Trophoblast cell (in vitro differentiated cells and primary cell): ENCODE measurements around the gene TMX4.

ENCODE experiments used
- DNase-seq, 2 donors: peaks; one replicate each; pipeline ENCODE4 v3.0.0-alpha.2; 2016
- H2AFZ ChIP-seq: 2 replicates; pipeline ENCODE4 v1.6.1; 2013; ENCODE audit warnings: low read length, moderate library complexity, mild to moderate bottlenecking; ENCODE audit not compliant: insufficient read depth, poor library complexity
- H2AK5ac ChIP-seq: 2 replicates; pipeline ENCODE4 v1.6.1; 2013; ENCODE audit warnings: mild to moderate bottlenecking, low read length
- H2BK120ac ChIP-seq: 2 replicates; pipeline ENCODE4 v1.6.1; 2013; ENCODE audit warnings: low read length, mild to moderate bottlenecking, moderate library complexity; ENCODE audit not compliant: insufficient read depth, poor library complexity
- H2BK12ac ChIP-seq: 2 replicates; pipeline ENCODE4 v1.6.1; 2013; ENCODE audit warnings: mild to moderate bottlenecking, low read length, moderate library complexity
- H2BK5ac ChIP-seq: 2 replicates; pipeline ENCODE4 v1.6.1; 2013; ENCODE audit warnings: low read length, low read depth, moderate library complexity, mild to moderate bottlenecking; ENCODE audit not compliant: poor library complexity
- H3K14ac ChIP-seq: 2 replicates; pipeline ENCODE4 v1.6.1; 2013; ENCODE audit warnings: mild to moderate bottlenecking, low read length
- H3K18ac ChIP-seq: 2 replicates; pipeline ENCODE4 v1.6.1; 2013; ENCODE audit warnings: mild to moderate bottlenecking, low read length
- H3K23ac ChIP-seq: 2 replicates; pipeline ENCODE4 v1.6.1; 2013; ENCODE audit warnings: low read length
- H3K27ac ChIP-seq: 2 replicates; pipeline ENCODE4 v1.5.1; 2013; ENCODE audit warnings: low read depth, mild to moderate bottlenecking, inconsistent platforms, low read length, moderate library complexity
- H3K27me3 ChIP-seq: 2 replicates; pipeline ENCODE4 v1.6.1; 2013; ENCODE audit warnings: inconsistent platforms, mild to moderate bottlenecking, low read length, moderate library complexity; ENCODE audit not compliant: insufficient read depth
- H3K36me3 ChIP-seq, 2 experiments: 1 replicate in 1 of 2; 2 replicates in 1 of 2; pipeline ENCODE4 v1.6.1; 2013; ENCODE audit warnings: low read length in 2 of 2, mild to moderate bottlenecking in 2 of 2, moderate library complexity in 1 of 2; ENCODE audit not compliant: insufficient read depth in 2 of 2, control insufficient read depth in 1 of 2
- H3K4ac ChIP-seq: 2 replicates; pipeline ENCODE4 v1.6.1; 2013; ENCODE audit warnings: low read depth, mild to moderate bottlenecking, low read length, moderate library complexity
- H3K4me1 ChIP-seq, 2 experiments: 1 replicate in 1 of 2; 2 replicates in 1 of 2; pipeline ENCODE4 v1.6.1; 2013; ENCODE audit warnings: low read length in 2 of 2, mild to moderate bottlenecking in 2 of 2, moderate library complexity in 1 of 2; ENCODE audit not compliant: insufficient read depth in 2 of 2, control insufficient read depth in 1 of 2
- H3K4me2 ChIP-seq: 2 replicates; pipeline ENCODE4 v1.6.1; 2013; ENCODE audit warnings: inconsistent platforms, mild to moderate bottlenecking, low read length, moderate library complexity
- H3K4me3 ChIP-seq: 2 replicates; pipeline ENCODE4 v1.5.1; 2013; ENCODE audit warnings: mild to moderate bottlenecking, low read depth, low read length, inconsistent platforms
- H3K79me1 ChIP-seq: one replicate; pipeline ENCODE4 v1.6.1; 2013; ENCODE audit warnings: low read length
- H3K79me2 ChIP-seq: 2 replicates; pipeline ENCODE4 v1.6.1; 2013; ENCODE audit warnings: low read length, mild to moderate bottlenecking; ENCODE audit not compliant: control insufficient read depth, insufficient read depth, poor library complexity
- H3K9ac ChIP-seq: 2 replicates; pipeline ENCODE4 v1.6.1; 2013; ENCODE audit warnings: mild to moderate bottlenecking, low read length
- H3K9me3 ChIP-seq: 2 replicates; pipeline ENCODE4 v1.6.1; 2013; ENCODE audit warnings: low read depth, mild to moderate bottlenecking, control low read depth, inconsistent platforms, low read length; ENCODE audit not compliant: insufficient read depth
- H4K12ac ChIP-seq: 2 replicates; pipeline ENCODE4 v1.6.1; 2013; ENCODE audit warnings: low read depth, mild to moderate bottlenecking, low read length, moderate library complexity
- H4K8ac ChIP-seq: 2 replicates; pipeline ENCODE4 v1.6.1; 2013; ENCODE audit warnings: low read depth, mild to moderate bottlenecking, low read length, moderate library complexity
- H4K91ac ChIP-seq: one replicate; pipeline ENCODE4 v1.6.1; 2013; ENCODE audit warnings: low read depth, mild to moderate bottlenecking, low read length, moderate library complexity
- WGBS: extraction: QIAGEN DNeasy Blood & Tissue Kit; methylation state at CpG from one replicate; pipeline ENCODE4 v1.1.7; 2013; ENCODE audit warnings: missing lambda C conversion rate; ENCODE audit not compliant: insufficient read length, insufficient coverage; ENCODE audit errors: extremely low coverage; 5-methylcytosine and 5-hydroxymethylcytosine counted together

TMX4 gene

GRCh38 chr20:7996898-7997297 lies 22.7 kb downstream of the TMX4 start:
- H3K4me2 ChIP-seq = no peak overlapping the region
- H2AK5ac ChIP-seq = no peak overlapping the region
- H3K23ac ChIP-seq = no peak overlapping the region

GRCh38 chr20:7994809-7995208 lies 24.8 kb downstream of the TMX4 start:
- no peaks in the 10 kb centered on the region for H3K9me3 ChIP-seq
- H3K27me3 ChIP-seq = no peaks in the 10 kb centered on the region
- H2AK5ac ChIP-seq = no peak overlapping the region
- peaks cover 0 to 5% of the 10 kb centered on the region in 2 experiments for H3K36me3 ChIP-seq
- no peak overlapping the region for H3K27ac ChIP-seq
- no peak overlapping the region for H3K4me3 ChIP-seq
- H3K4ac ChIP-seq = no peak overlapping the region
- no peaks in the 10 kb centered on the region for H3K4me1 ChIP-seq
- no peak overlapping the region for H3K4me2 ChIP-seq
- no peak overlapping the region for H3K23ac ChIP-seq
- H3K14ac ChIP-seq = no peak overlapping the region
- no peak overlapping the region for H3K9ac ChIP-seq
- no peaks in the 10 kb centered on the region for H3K79me1 ChIP-seq
- H2AFZ ChIP-seq = no peak overlapping the region
- DNase-seq = no peak
- no peak overlapping the region for H4K8ac ChIP-seq
- no peak overlapping the region for H4K91ac ChIP-seq
- no peak overlapping the region for H3K18ac ChIP-seq
- H2BK5ac ChIP-seq = no peak overlapping the region
- WGBS = no CpG with 5 or more reads among the region's 1 CpG
- no peaks in the 10 kb centered on the region for H3K79me2 ChIP-seq
- H2BK120ac ChIP-seq = no peak overlapping the region
- H2BK12ac ChIP-seq = no peak overlapping the region
- no peak overlapping the region for H4K12ac ChIP-seq

More at GRCh38 chr20:7996898-7997297, 22.7 kb downstream of the TMX4 start:
- Histone ChIP-seq H3K4me3 (no peak overlapping the region), H2AFZ (no peak overlapping the region), H3K79me2 (no peaks in the 10 kb centered on the region), H2BK120ac (no peak overlapping the region), H2BK12ac (no peak overlapping the region), H3K27ac (no peak overlapping the region), H4K12ac (no peak overlapping the region), H3K9me3 (no peaks in the 10 kb centered on the region), H3K18ac (no peak overlapping the region), H3K9ac (no peak overlapping the region), H3K4me1 (no peaks in the 10 kb centered on the region), H4K91ac (no peak overlapping the region), H3K27me3 (no peaks in the 10 kb centered on the region), H3K4ac (no peak overlapping the region), H4K8ac (no peak overlapping the region), H2BK5ac (no peak overlapping the region), H3K14ac (no peak overlapping the region), H3K36me3 (peaks cover 0 to 5% of the 10 kb centered on the region in 2 experiments), H3K79me1 (no peaks in the 10 kb centered on the region)
- DNase-seq = no peak
- WGBS = no CpG with 5 or more reads among the region's 3 CpGs

- no peak overlapping the region for H3K9ac ChIP-seq
- no peak overlapping the region for H3K14ac ChIP-seq
- H2BK120ac ChIP-seq = no peak overlapping the region
- no peaks in the 10 kb centered on the region for H3K79me1 ChIP-seq
- H3K27me3 ChIP-seq = no peaks in the 10 kb centered on the region
- H2BK5ac ChIP-seq = no peak overlapping the region
- no peak overlapping the region for H3K27ac ChIP-seq
- H3K9me3 ChIP-seq = no peaks in the 10 kb centered on the region
- no CpG with 5 or more reads among the region's 2 CpGs for WGBS
- no peak overlapping the region for H4K12ac ChIP-seq
- DNase-seq = no peak
- H3K23ac ChIP-seq = no peak overlapping the region
- no peak overlapping the region for H3K4me2 ChIP-seq
- no peak overlapping the region for H3K4me3 ChIP-seq
- H3K18ac ChIP-seq = no peak overlapping the region
- H2AFZ ChIP-seq = no peak overlapping the region
- no peak overlapping the region for H4K8ac ChIP-seq
- H2AK5ac ChIP-seq = no peak overlapping the region
- no peaks in the 10 kb centered on the region for H3K79me2 ChIP-seq
- no peak overlapping the region for H2BK12ac ChIP-seq
- H4K91ac ChIP-seq = no peak overlapping the region
- no peaks in the 10 kb centered on the region for H3K4me1 ChIP-seq
- H3K36me3 ChIP-seq = peaks cover 0 to 5% of the 10 kb centered on the region in 2 experiments
- H3K4ac ChIP-seq = no peak overlapping the region
These were observed 25.9 kb downstream of the TMX4 start for GRCh38 chr20:7993703-7994102.

- Histone ChIP-seq H3K79me2 (no peaks in the 10 kb centered on the region), H3K27ac (no peak overlapping the region), H2AFZ (no peak overlapping the region), H3K4me3 (no peak overlapping the region), H3K18ac (no peak overlapping the region), H3K9me3 (no peaks in the 10 kb centered on the region), H3K36me3 (peaks cover 0 to 3% of the 10 kb centered on the region in 2 experiments), H3K79me1 (no peaks in the 10 kb centered on the region), H3K27me3 (no peaks in the 10 kb centered on the region), H4K8ac (no peak overlapping the region), H3K23ac (no peak overlapping the region), H4K12ac (no peak overlapping the region), H2BK120ac (no peak overlapping the region), H3K14ac (no peak overlapping the region), H3K4me1 (no peaks in the 10 kb centered on the region), H3K4me2 (no peak overlapping the region), H2AK5ac (no peak overlapping the region), H3K4ac (no peak overlapping the region), H3K9ac (no peak overlapping the region), H2BK5ac (no peak overlapping the region), H4K91ac (no peak overlapping the region), H2BK12ac (no peak overlapping the region)
- no peak for DNase-seq
- WGBS = no CpG with 5 or more reads among the region's 2 CpGs
These were observed 26.3 kb downstream of the TMX4 start for GRCh38 chr20:7993238-7993637.
